NK-92 treated with Interleukin-12 subunit alpha and Interleukin-12 subunit beta, amount 100 ng/mL, for 24 hours (cell line): ENCODE data around the gene NSD1.
"Not testable (repeated sequence)": the region's sequence is repeated elsewhere in the genome, so short reads cannot be mapped to it uniquely, and the experiment has no call there.

Source experiments
- DNase-seq: peaks from one replicate; lab custom pipeline; 2025; lab: John Stamatoyannopoulos, UW

The NSD1 gene

DNA sequence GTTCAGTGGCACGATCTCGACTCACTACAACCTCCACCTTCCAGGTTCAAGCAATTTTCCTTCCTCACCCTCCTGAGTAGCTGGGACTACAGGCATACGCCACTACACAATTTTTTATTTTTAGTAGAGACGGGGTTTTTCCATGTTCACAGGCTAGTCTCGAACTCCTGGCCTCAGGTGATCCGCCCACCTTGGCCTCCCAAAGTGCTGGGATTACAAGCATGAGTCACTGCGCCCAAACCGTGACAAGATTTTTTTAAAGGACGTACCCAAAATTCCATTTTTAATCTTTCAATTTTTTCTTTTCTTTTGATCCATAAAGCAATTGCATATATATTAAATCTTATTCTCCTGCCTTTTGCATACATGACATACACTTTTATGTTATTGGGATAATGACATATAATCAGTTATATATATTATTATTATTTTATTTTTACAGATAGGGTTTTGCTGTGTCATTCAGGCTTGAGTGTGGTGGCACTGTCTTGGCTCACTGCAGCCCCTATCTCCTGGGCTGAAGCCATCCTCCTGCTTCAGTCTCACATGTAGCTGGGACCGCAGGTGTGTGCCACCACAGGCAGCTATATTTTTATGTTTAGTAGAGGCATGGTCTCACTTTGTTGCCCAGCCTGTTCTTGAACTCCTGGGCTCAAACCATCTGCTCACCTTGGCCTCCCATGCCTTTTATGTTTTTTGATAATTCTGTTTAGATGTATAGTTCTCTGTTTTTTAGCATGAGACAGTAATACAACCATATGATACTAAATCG is 98.1 kb downstream of the NSD1 start:
- no peak for DNase-seq

DNA sequence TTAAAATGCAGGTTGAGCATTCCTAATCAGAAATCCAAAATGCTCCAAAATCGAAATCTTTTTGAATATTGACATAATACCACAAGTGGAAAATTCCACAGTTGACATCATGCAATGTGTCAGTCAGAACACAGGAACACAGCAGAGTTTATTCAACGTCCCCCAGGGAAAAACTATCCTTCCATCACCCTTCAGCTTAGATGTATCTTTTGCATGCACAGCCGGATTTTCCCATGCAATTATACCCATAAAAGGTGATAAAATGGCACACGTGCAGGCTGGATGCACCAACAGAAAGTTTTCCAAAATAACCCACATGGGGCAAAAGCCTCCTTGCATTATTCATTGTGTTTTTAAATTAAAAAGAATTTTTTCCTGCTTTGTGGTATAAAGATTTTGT is 98.8 kb downstream of the NSD1 start:
- DNase-seq: no peak

DNA sequence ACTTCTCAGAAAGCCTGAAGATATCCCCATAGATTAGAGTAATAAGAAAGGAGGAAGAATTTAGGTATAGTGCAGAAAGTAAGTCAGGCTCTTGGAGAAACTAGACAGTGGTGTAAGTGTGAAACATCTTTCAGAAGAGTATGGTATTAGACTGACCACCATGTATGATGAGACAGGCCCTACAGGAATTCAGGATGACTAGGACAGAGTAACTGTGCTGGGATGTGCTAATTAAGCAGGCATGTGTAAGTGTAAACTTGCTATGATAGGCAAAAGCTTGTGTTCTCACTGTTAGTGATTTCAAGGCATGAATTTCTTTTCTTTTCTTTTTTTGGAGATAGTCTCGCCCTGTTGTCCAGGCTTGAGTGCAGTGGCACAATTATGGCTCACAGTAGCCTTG is 99.2 kb downstream of the NSD1 start:
- no peak for DNase-seq

DNA sequence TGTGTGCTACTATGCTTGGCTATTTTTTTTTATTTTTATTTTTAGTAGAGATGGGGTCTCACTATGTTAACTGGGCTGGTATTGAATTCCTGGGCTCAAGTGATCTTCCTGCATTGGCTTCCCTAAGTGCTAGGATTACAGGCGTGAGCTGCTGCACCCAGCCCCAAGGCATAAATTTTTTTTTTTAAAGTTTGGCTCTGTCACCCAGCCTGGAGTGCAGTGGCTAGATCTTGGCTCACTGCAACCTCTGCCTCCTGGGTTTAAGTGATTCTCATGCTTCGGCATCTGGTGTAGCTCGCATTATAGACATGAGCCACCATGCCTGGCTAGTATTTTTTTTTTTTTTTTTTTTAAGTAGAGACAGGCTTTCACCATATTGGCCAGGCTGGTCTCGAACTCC is 99.6 kb downstream of the NSD1 start:
- DNase-seq: no peak

DNA sequence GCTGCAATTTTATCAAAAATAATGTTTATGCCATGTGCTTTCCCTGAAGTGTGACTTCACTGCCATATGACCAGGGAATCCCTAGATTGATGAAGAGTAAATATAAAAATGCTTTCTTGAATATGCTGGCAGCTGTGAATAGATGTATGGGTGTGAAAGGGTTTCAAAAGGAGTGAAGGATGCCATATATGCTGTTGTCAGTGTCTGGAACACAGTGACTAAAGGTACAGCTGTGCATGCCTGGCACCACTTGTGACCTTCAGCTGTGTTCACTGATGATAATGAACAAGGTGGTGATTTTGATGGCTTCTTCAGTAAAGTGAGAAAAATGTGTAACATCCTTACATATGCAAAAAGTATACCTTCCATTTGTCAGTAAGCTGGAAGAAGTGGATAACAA is 100.2 kb downstream of the NSD1 start:
- DNase-seq: no peak

DNA sequence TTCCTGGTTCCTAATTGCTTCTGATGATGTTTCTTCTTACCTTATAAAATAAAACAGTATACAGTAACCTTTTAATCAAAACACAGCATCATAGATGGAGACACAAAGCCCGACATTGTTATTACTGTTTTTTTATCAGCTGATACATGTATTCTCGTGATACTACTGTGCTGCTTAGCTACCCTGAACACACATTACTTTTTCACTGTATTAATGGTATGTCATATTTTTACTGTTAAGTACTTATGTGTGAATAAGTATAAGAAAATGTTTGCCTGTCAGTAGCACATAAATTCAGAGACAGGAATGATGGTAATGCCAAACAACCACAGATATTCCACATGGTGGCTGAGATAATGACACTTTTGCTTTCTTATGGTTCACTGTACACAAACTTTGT is 101.3 kb downstream of the NSD1 start:
- no peak for DNase-seq

DNA sequence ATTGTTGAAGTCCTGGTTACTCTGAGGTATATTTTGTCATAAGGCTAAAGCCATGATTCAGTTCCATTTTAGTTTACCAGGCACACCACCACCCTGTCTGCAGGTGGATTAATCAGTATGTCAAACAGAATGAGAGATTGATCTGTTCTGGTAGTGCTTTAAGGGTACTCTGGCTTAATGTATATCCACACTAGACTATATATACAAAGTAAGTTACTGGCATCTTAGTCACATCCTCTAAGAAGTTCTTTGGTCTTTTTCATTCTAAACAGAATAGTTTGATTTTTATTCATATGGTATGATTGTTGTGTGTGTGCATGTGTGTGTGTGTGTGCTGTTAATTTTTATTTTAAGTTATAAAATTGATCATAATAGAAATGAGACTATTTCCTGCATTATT is 108.2 kb downstream of the NSD1 start:
- DNase-seq: no peak

DNA sequence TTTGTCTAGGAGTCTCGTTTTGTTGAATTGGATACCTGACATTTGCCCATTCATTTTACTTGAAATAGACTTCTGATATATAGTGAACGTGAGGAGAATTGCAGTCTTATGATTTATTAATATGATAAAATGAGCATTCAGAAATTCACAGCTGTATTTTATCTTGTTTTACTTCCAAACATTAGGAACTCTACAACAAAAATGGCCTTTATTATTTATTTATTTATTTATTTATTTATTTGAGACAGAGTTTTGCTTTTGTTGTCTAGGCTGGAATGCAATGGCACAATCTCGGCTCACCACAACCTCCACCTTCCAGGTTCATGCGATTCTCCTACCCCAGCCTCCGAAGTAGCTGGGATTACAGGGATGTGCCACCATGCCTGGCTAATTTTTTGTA is 108.7 kb downstream of the NSD1 start:
- no peak for DNase-seq

DNA sequence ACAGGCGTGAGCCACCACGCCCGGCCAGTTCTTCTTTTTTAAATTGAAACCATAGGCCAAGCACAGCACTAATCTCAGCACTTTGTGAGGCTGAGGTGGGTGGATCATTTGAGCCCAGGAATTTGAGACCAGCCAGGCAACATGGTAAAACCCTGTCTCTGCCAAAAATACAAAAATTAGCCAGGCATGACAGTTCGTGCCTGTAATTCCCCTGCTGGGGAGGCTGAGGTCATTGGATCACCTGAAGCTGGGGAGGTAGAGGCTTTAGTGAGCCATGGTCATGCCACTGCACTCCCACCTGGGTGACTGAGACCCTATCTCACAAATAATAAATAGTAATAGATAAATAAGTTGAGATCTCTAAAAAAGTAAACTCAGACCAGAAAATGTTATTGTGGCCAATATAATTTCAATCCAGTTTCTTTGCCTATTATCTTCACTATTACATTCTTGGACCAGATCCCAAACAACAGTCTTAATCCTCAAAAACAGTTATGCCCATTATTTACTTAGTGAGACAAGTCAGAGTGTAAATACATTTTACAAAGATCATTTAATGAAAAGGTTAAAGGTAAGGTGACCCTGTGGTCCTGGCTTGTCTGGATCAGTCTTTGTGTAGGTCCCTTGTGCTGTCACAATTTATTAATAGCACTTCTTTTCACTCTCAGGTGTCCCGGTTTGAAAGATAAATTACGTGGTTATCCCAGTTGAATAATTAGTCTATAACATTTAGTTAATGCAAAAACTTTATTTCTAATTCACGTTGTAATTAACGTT is 116.4 kb downstream of the NSD1 start:
- DNase-seq: no peak

DNA sequence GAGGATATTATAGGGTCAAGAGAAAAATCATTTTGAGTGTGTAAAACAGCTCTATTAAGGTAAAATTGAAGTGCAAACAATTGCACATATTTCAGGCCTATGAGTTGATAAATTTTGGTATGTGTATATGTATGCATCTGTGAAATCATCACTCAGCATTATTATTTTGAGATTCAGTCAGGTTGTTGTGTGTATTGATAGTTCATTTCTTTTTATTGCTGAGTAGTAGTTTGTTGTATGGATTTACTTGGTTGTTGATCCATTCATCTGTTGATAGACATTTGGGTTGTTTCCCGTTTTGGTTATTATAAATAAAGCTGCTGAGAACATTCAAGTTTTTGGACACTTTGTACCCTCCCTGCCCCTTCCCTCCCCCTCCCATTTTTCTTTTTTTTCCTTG is 119.7 kb downstream of the NSD1 start:
- DNase-seq: no peak

DNA sequence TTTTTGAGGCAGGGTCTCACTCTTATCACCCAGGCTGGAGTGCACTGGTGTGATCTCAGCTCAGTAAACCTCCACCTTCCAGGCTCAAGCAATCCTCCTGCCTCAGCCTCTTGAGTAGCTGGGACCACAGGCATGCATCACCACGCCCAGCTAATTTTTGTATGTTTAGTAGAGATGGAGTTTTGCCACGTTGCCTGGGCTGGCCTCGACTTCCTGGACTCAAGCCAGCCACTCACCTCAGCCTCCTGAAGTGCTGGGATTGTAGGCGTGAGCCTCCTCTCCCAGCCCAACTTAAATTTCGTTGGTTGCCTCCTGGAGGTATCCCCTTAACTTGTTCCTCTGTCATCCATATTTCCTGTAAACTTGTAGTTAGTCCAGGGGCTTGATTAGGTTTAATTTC is 122.7 kb downstream of the NSD1 start:
- no peak for DNase-seq

DNA sequence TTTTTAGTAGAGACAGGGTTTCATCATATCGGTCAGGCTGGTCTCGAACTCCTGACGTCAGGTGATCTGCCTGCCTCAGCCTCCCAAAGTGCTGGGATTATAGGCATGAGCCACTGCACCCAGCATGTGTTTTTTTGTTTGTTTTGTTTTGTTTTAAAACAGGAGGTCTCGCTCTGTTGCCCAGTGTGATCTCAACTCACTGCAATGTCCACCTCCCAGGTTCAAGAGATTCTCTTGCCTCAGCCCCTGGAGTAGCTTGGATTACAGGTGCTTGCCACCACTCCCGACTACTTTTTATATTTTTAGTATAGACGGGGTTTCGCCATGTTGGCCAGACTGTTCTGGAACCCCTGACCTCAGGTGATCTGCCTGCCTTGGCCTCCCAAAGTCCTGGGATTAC is 125.1 kb downstream of the NSD1 start:
- not testable (repeated sequence) for DNase-seq

DNA sequence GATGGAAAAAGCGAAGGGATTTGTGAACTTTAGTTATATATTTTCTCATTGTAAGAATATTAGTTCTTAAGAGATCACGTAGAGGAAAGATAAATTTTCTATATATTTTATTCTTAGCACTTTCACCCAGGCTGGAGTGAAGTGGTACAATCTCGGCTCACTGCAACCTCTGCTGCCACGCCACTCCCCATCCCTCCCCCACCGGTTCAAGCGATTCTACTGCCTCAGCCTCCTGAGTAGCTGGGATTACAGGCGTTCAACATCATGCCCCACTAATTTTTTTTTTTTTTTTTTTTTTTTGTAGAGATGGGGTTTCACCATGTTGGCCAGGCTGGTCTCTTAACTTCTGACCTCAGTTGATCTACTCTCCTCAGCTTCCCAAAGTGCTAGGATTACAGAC is 127.4 kb downstream of the NSD1 start:
- DNase-seq: no peak

DNA sequence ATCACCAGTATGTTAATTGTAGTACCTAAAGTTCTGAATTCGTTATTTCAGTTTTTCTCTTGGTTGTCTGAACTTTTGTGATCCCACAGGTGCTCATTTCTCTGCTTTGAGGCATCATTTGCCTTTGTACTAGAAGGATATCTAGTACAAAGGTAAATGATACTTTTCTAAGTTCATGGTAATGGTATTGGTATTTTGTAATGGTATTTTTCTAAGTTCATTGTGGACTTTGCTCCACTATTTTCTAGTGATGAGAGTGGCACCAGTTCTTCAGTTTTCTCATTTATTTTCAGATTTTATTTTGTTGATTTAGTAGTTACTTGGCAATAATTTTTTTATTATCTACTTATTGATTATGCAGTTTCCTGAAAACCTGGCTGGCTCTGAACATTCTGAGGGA is 127.9 kb downstream of the NSD1 start:
- no peak for DNase-seq

DNA sequence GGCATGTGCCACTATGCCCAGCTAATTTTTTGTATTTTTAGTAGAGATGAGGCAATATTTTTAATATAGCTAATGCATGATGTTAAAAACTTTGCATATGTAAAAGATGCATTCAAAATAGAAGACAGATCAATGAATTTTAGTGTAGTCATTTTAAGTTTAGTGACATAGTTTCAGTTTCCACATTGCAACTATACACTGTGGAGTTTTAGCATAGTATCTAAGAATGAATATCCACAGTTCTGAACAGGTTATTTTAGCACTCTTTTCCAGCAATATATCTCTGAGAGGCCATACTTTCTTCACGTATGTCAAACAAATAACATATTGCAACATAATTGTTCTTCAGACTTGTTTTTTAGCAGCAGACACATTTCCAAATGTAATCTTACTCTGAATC is 130.6 kb downstream of the NSD1 start:
- no peak for DNase-seq

DNA sequence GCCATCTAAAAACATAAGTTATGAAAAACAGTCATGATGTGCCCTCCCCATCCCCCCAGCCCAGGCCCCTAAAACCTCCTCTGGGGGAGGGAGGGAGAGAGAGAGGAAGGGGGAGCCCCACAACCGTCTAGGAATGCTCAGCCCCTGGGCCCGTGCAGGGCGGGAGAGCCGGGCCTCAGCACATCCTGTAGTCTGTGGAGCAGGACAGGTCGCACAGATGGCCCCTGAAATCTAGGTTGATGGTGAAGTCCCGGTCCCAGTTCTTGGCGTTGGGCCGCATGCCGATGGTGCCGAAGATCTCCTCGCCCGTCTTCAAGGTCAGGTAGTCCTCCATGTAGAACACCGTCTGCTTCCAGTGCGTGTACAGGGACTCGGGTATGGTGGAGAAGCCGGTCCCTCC is 131.8 kb downstream of the NSD1 start:
- no peak for DNase-seq

DNA sequence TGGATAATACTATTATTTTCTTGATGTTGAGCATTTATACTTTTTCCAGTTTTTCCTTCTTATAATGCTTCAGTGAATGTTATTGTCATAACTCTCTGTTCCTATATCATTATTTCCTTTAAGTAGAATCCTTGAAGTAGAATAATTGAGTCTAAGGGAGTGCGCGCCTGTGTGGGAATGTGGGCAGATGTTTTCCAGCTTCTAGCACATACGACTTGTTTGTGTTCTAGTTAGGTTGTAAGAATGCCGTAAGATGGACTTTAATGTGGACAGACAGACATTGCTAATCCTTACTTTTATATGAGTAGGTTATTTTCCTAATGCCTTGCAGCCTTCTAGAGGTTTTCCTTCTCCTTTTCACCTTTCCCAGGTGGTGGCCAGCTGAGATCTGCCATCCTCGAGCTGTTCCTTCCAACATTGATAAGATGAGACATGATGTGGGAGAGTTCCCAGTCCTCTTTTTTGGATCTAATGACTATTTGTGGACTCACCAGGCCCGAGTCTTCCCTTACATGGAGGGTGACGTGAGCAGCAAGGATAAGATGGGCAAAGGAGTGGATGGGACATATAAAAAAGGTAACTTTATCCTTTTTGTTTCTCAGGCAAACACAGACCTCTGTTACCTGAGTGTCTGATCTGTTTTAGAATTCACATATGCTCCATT is 135.8 kb downstream of the NSD1 start:
- no peak for DNase-seq

DNA sequence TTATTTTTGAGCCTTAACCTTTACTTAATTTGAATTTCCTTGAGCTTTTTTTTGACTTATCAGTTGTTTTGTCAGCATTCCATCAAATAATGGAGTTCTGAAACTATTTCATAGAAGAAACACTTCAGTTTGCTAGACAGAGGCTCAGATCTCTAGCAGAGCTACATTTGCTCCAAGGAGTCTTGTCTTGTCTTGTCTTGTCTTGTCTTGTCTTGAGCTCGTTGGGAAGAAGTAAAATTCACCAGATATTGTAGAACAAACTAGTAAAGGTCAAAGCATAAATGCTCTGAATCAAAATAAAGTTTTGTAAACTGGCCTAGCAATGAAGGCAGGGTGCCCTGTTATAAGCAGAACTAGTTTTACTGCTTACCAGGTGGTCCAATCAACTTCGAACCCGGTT is 136.4 kb downstream of the NSD1 start:
- no peak for DNase-seq

DNA sequence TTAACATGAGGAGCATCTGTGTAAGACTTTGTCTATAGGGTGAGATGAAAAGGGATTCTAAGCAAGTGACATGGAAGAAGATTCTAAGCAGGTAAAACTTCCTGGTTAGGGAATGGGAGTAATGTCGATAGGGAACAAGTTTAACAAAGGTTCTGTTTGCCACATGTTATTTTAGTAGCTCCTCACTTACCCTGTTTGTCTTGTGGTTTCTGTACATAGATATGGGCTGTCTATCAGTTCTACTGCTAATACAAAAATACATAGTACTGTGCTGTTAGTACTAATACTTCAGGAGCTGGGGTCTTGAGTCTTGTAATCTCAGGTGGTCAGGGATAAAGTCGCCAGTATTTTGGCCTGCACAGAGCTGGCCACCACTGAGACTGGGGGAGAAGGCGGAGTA is 137.1 kb downstream of the NSD1 start:
- DNase-seq: no peak

DNA sequence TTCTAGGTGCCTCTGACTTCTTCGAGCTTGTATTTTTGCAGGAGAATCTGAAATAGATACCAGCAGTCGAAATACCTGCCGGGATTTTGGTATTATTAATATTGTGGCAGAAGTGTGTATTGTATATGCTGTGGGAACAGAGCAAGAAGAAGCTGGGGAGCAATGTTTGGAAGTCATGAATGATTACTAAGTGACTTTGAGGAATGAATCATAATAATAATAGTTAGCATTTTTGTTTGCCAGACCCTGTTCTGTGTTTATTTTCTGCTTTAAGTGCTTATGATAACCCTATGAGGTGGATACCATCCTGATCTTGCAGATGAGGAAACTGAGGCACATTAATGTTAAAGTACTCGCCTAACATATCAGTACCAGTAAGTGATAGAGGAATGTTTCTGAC is 137.5 kb downstream of the NSD1 start:
- DNase-seq: no peak

DNA sequence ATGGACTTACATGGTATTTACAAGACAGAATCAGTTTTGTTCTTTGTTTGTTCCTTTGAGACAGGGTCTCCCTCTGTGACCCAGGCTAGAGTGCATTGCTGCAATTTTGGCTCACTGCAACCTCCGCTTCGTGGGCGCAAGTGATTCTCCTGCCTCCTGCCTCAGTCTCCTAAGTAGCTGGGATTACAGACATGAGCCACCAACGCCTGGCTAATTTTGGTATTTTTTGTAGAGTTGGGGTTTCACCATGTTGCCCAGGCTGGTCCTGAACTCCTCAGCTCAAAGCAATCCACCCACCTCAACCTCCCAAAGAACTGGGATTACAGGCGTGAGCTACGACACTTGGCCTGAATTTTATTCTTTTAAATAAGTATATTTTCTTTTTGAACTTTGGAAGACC is 142.3 kb downstream of the NSD1 start:
- no peak for DNase-seq

DNA sequence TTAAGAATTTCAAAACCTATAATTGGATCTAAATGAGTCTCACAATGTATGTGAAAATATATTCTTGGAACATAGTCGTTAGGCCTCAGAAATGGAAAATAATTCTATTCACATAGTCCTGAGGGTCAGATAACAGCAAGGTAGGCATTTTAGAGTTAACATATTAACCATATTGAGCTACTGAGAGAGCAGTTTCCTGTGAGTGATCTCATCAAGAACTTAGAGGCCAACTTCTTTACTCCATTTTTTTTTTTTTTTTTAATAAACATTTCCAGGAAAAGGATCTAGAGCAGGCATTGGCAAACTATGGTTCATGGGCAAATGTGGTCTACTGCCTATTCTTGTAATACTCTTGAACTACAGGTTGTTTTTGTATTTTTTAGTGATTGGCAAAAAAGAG is 143.3 kb downstream of the NSD1 start:
- DNase-seq: no peak

DNA sequence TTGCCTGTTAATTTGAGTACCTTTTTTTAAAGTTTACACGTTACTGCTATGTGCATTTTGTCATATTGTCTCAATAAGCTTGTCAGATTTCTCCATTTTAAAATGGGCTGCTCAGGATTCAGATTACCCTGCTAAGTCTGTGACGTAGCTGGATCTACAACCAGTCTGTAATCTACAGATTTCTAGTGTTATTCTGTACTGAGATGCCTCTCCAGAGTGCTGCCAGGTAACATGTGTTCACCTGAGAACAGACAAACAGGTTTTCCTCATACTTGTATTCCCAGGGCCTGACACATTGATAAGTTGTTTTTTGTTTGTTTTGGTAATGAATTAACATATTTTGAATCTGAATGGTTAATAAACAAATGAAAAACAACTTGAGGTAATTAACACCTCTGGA is 154.6 kb downstream of the NSD1 start:
- no peak for DNase-seq
